Fibroblast of lung (primary cell): ENCODE data around the gene LCN9.

ENCODE experiments used
- CTCF ChIP-seq, 2 donors: IDR thresholded peaks in 1 of 2; conservative IDR thresholded peaks in 1 of 2; 1 replicate in 1 of 2; 2 replicates in 1 of 2; pipeline ENCODE4 v1.5.1; 2011 to 2012; ENCODE audit warnings: low read length in 2 of 2, control low read depth in 1 of 2, inconsistent platforms in 1 of 2, low read depth in 1 of 2, mild to moderate bottlenecking in 1 of 2
- EZH2 ChIP-seq: IDR thresholded peaks from 2 replicates; pipeline ENCODE4 v1.5.1; 2012; ENCODE audit warnings: low read length, control low read depth, mild to moderate bottlenecking; ENCODE audit errors: missing control alignments

- TF ChIP-seq CTCF (conservative IDR thresholded peaks at IDR 0.05 in 1 of 2, IDR thresholded peaks at IDR 0.05 in 1 of 2; ENCODE audit: low read depth in 1 of 2, low read length in 2 of 2) (no peak), EZH2 (no peak)
These were observed 13.6 kb upstream of the LCN9 start for GRCh38 chr9:135649508-135649907.
